MCF 10A (cell line): ENCODE results near the gene FOXN3. TPM values are rescaled to one million over a fixed set of nuclear protein-coding genes. Genes with fewer than 3 reads are reported as not detected.

Experiments used
- BruUV-seq: library from RNA; stranded (reverse); fragments of 400-500 nt; replicated peaks from 2 replicates; lab custom pipeline; 2021; lab: Mats Ljungman, UMichigan
- CTCF ChIA-PET: fragments of 300-600 bp; sonication (Branson Sonifier 250); formaldehyde crosslinking; extraction: SDS; loops from one replicate; lab custom pipeline; 2021; ENCODE audit warnings: antibody characterized with exemption, inconsistent platforms; lab: Yijun Ruan, JAX
- POLR2A ChIA-PET: fragments of 300-600, 350-650 bp; sonication (Branson Sonifier 250); formaldehyde crosslinking; extraction: SDS; loops from one replicate; lab custom pipeline; 2020; ENCODE audit warnings: antibody characterized with exemption, inconsistent platforms; lab: Yijun Ruan, JAX
- DNase-seq: peaks from one replicate; pipeline ENCODE4 v3.0.0-alpha.2; 2018; ENCODE audit not compliant: unreplicated experiment
- H3K27ac Mint-ChIP-seq: one replicate; pipeline ENCODE4 v1.8.0; 2022; ENCODE audit warnings: mild to moderate bottlenecking, low read depth, mixed read lengths; ENCODE audit not compliant: unreplicated experiment
- H3K27me3 Mint-ChIP-seq: one replicate; pipeline ENCODE4 v1.8.0; 2022; ENCODE audit warnings: mixed read lengths; ENCODE audit not compliant: insufficient read depth, unreplicated experiment
- H3K36me3 Mint-ChIP-seq: one replicate; pipeline ENCODE4 v1.8.0; 2022; ENCODE audit warnings: mild to moderate bottlenecking, moderate library complexity, mixed read lengths; ENCODE audit not compliant: insufficient read depth, unreplicated experiment
- H3K4me1 Mint-ChIP-seq: one replicate; pipeline ENCODE4 v1.8.0; 2022; ENCODE audit warnings: mixed read lengths; ENCODE audit not compliant: insufficient read depth, unreplicated experiment
- H3K4me3 Mint-ChIP-seq: one replicate; pipeline ENCODE4 v1.8.0; 2022; ENCODE audit warnings: mild to moderate bottlenecking, moderate library complexity, mixed read lengths; ENCODE audit not compliant: unreplicated experiment
- H3K9me3 Mint-ChIP-seq: one replicate; pipeline ENCODE4 v1.8.0; 2022; ENCODE audit warnings: mixed read lengths; ENCODE audit not compliant: unreplicated experiment
- CTCF ChIP-seq: fragments of 200-600 bp; IDR thresholded peaks from one replicate; pipeline ENCODE4 v1.8.0; 2022; ENCODE audit warnings: antibody characterized with exemption, mild to moderate bottlenecking; ENCODE audit not compliant: unreplicated experiment
- intact Hi-C: fragments of 100-400 bp; cut with micrococcal nuclease; formaldehyde crosslinking; loops from 2 replicates; pipeline ENCODE4 v1.14.1; 2022
- total RNA-seq: library from RNA; stranded (reverse); gene quantifications from 2 replicates; pipeline ENCODE4 v1.2.3, GENCODE V29; 2022

Gene FOXN3
- total RNA-seq, 1 experiment from 2014 or later: 27.1 TPM

GRCh38 chr14:89432226-89432625, 15.2 kb upstream of the FOXN3 start:
- Mint-ChIP-seq H3K36me3 (peaks cover 7% of the 10 kb centered on the region), H3K4me1 (peaks cover 22% of the 10 kb centered on the region), H3K27ac (peak overlapping the region; percentile 35), H3K27me3 (no peaks in the 10 kb centered on the region), H3K9me3 (no peaks in the 10 kb centered on the region), H3K4me3 (no peak overlapping the region)
- intact Hi-C loops: no loop called here
- no TSS peak for BruUV-seq
- no peak for TF ChIP-seq CTCF
- POLR2A ChIA-PET: interaction anchor here (0.6 kb wide), 1 partner anchor 17 kb away, joined by 3 read pairs; no protein-coding TSS in a partner anchor
- CTCF ChIA-PET: interaction anchor here (0.6 kb wide), 1 partner anchor 751 kb away, joined by 3 read pairs; no protein-coding TSS in a partner anchor
- DNase-seq: peak; percentile 42

- Mint-ChIP-seq H3K4me1 (peaks cover 35% of the 10 kb centered on the region), H3K4me3 (peak overlapping the region; percentile 56), H3K9me3 (no peaks in the 10 kb centered on the region), H3K27ac (peak overlapping the region; percentile 88), H3K36me3 (peaks cover 16% of the 10 kb centered on the region), H3K27me3 (no peaks in the 10 kb centered on the region)
- no TSS peak for BruUV-seq
- ChIA-PET POLR2A (interaction anchor here (0.7 to 3.6 kb wide), 9 partner anchors 9 to 726 kb away, joined by 3 to 18 read pairs (median 3); no protein-coding TSS in a partner anchor), CTCF (interaction anchor here (0.6 to 0.7 kb wide), 2 partner anchors 268 to 1155 kb away, joined by 3 read pairs; no protein-coding TSS in a partner anchor)
- intact Hi-C loops: no loop called here
- TF ChIP-seq CTCF: no peak
- peak; percentile 33 for DNase-seq
These were observed 13.6 kb upstream of the FOXN3 start for GRCh38 chr14:89430391-89431236.

GRCh38 chr14:89429199-89430181, 12.5 kb upstream of the FOXN3 start:
- H3K27ac Mint-ChIP-seq: peak overlapping the region; percentile 88
- intact Hi-C loops: no loop called here

More at GRCh38 chr14:89429199-89430181, 12.5 kb upstream of the FOXN3 start:
- ChIA-PET POLR2A (interaction anchor here (0.6 to 3.6 kb wide), 11 partner anchors 8 to 189 kb away, joined by 3 to 18 read pairs (median 6); no protein-coding TSS in a partner anchor), CTCF (interaction anchor here (0.5 to 1.4 kb wide), 5 partner anchors 10 to 168 kb away, joined by 3 to 4 read pairs (median 3); no protein-coding TSS in a partner anchor)
- peaks cover 35% of the 10 kb centered on the region for H3K4me1 Mint-ChIP-seq
- no peak for DNase-seq
- TF ChIP-seq CTCF: no peak
- no TSS peak for BruUV-seq
- peaks cover 13% of the 10 kb centered on the region for H3K36me3 Mint-ChIP-seq
- H3K4me3 Mint-ChIP-seq: peak overlapping the region; percentile 56
- H3K27me3 Mint-ChIP-seq: no peaks in the 10 kb centered on the region
- H3K9me3 Mint-ChIP-seq: no peaks in the 10 kb centered on the region
